IPS DF 6.9 (cell line): ENCODE results near the gene DYNLT3.

Experiments used
- DNase-seq: peaks from one replicate; pipeline ENCODE4 v3.0.0-alpha.2; 2013; ENCODE audit warnings: low read depth, low spot score
- H3K27ac ChIP-seq: one replicate; pipeline ENCODE4 v1.5.1; 2013; ENCODE audit warnings: low read length, control low read depth
- H3K27me3 ChIP-seq: 2 replicates; pipeline ENCODE4 v1.6.1; 2013; ENCODE audit warnings: mild to moderate bottlenecking, low read length; ENCODE audit not compliant: control insufficient read depth, insufficient read depth
- H3K36me3 ChIP-seq: 2 replicates; pipeline ENCODE4 v1.6.1; 2013; ENCODE audit warnings: low read length; ENCODE audit not compliant: control insufficient read depth, insufficient read depth
- H3K4me1 ChIP-seq: 2 replicates; pipeline ENCODE4 v1.6.1; 2013; ENCODE audit warnings: low read length; ENCODE audit not compliant: control insufficient read depth, insufficient read depth
- H3K4me3 ChIP-seq: 2 replicates; pipeline ENCODE4 v1.5.1; 2013; ENCODE audit warnings: mild to moderate bottlenecking, low read length
- H3K9me3 ChIP-seq: 2 replicates; pipeline ENCODE4 v1.6.1; 2013; ENCODE audit warnings: low read length, inconsistent platforms; ENCODE audit not compliant: control insufficient read depth, insufficient read depth
- whole genome bisulfite sequencing: extraction: QIAGEN DNeasy Blood & Tissue Kit; methylation state at CpG from one replicate; pipeline ENCODE4 v1.1.7; 2013; ENCODE audit warnings: mixed read lengths, missing lambda C conversion rate; ENCODE audit not compliant: insufficient read length, insufficient coverage; 5-methylcytosine and 5-hydroxymethylcytosine counted together

DYNLT3 gene

DNA sequence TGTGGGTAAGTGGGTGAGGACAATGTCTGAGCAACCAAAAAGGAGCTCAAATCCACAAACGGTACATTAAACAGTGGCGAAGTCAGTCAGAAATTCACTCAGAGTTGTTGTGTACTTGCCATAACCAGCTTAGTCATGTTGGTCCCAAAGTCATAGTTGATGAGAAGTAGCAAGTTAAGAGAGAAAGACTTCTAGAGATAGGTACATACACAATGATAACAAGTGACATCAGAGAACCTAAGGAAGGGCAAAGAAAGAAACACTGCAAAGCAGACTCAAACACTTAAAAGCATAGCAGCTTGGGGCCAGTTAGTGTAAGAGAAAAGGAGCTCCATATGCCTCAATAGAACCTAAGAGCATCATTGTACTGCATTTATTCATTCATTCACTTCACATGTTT, 30.2 kb downstream of the DYNLT3 start:
- no CpG with 5 or more reads among the region's 2 CpGs for WGBS
- Histone ChIP-seq H3K4me1 (no peaks in the 10 kb centered on the region), H3K4me3 (no peak overlapping the region), H3K36me3 (no peaks in the 10 kb centered on the region), H3K9me3 (no peaks in the 10 kb centered on the region), H3K27me3 (no peaks in the 10 kb centered on the region), H3K27ac (no peak overlapping the region)
- no peak for DNase-seq

GRCh38 chrX:37816766-37817165, 30.6 kb downstream of the DYNLT3 start:
- no peak for DNase-seq
- H3K27ac ChIP-seq: no peak overlapping the region
- H3K27me3 ChIP-seq: no peaks in the 10 kb centered on the region
- H3K36me3 ChIP-seq: no peaks in the 10 kb centered on the region
- H3K4me3 ChIP-seq: no peak overlapping the region
- no peaks in the 10 kb centered on the region for H3K9me3 ChIP-seq
- no CpG with 5 or more reads among the region's 4 CpGs for WGBS
- no peaks in the 10 kb centered on the region for H3K4me1 ChIP-seq

DNA sequence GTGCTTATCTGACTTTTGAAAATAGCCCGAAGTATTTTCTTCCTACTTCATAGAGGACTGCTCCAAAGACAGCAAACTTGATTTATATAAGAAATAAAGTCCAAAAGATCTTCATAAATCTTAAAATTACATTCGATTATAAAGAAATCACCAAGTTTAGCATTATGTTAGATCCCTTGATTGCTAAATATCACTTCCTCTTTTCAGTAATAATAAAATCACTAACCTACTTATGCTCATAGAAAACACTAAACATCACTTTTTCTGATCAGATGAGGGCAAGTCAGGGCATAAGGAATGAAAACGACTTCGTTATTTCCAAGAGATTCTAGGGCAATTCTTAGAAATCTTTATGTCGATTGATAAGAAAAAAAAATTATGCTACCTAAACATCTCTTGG, 32.0 kb downstream of the DYNLT3 start:
- no CpG with 5 or more reads among the region's 5 CpGs for WGBS
- no peaks in the 10 kb centered on the region for H3K27me3 ChIP-seq
- DNase-seq: no peak
- no peaks in the 10 kb centered on the region for H3K9me3 ChIP-seq
- H3K4me1 ChIP-seq: no peaks in the 10 kb centered on the region
- no peaks in the 10 kb centered on the region for H3K36me3 ChIP-seq
- H3K4me3 ChIP-seq: no peak overlapping the region
- no peak overlapping the region for H3K27ac ChIP-seq

- no peaks in the 10 kb centered on the region for H3K9me3 ChIP-seq
- H3K4me3 ChIP-seq: no peak overlapping the region
- no peaks in the 10 kb centered on the region for H3K36me3 ChIP-seq
- H3K27ac ChIP-seq: no peak overlapping the region
- no peaks in the 10 kb centered on the region for H3K27me3 ChIP-seq
- no peaks in the 10 kb centered on the region for H3K4me1 ChIP-seq
- no CpG with 5 or more reads among the region's 4 CpGs for WGBS
- DNase-seq: no peak
Measured at GRCh38 chrX:37813570-37813969, 33.8 kb downstream of the DYNLT3 start.

DNA sequence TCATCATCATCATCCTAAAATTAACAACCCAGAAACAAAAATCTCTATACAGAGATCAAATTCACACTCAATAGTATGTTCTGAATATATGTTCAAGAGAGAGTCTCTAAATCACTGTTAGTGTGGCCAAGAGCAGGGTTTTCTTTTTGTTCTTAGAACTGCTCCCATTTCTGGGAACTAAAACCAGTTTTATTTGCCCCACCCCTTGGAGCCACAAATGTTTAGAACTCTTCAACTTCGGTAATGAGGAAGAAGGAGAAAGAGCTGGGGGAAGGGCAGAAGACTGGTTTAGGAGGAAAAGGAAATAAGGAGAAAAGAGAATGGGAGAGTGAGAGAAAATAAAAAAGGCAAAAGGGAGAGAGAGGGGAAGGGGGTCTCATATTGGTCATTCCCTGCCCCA, 35.3 kb downstream of the DYNLT3 start:
- Histone ChIP-seq H3K4me3 (no peak overlapping the region), H3K27ac (no peak overlapping the region), H3K4me1 (no peaks in the 10 kb centered on the region), H3K27me3 (no peaks in the 10 kb centered on the region), H3K36me3 (no peaks in the 10 kb centered on the region), H3K9me3 (no peaks in the 10 kb centered on the region)
- WGBS: no CpG with 5 or more reads among the region's 1 CpG
- no peak for DNase-seq

DNA sequence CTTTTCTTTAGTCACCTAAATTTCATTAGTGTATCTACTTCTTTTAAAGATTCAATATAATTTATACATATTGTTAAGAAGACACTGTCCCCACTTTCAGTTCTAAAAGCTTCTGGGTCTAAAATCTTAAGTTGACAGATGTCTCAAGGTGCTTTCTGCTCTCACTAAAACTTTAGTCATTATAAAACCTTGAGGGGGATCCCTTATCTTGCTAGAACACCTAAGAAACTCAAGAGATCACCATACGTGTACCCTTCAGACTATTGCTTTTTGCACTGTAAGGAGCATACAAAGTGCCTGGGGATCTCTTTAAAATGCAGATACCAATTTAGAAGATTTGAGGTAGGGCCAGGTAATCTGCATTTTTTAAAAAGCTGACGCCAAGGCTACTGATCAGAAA, 37.4 kb downstream of the DYNLT3 start:
- no CpG with 5 or more reads among the region's 2 CpGs for WGBS
- no peak overlapping the region for H3K4me3 ChIP-seq
- no peaks in the 10 kb centered on the region for H3K4me1 ChIP-seq
- H3K36me3 ChIP-seq: no peaks in the 10 kb centered on the region
- DNase-seq: no peak
- no peak overlapping the region for H3K27ac ChIP-seq
- H3K27me3 ChIP-seq: no peaks in the 10 kb centered on the region
- H3K9me3 ChIP-seq: no peaks in the 10 kb centered on the region

- Histone ChIP-seq H3K36me3 (no peaks in the 10 kb centered on the region), H3K27me3 (no peaks in the 10 kb centered on the region), H3K4me3 (no peak overlapping the region), H3K9me3 (no peaks in the 10 kb centered on the region), H3K4me1 (no peaks in the 10 kb centered on the region), H3K27ac (no peak overlapping the region)
- DNase-seq: no peak
- no CpG with 5 or more reads among the region's 2 CpGs for WGBS
Measured at GRCh38 chrX:37803057-37803456, 44.3 kb downstream of the DYNLT3 start.

DNA sequence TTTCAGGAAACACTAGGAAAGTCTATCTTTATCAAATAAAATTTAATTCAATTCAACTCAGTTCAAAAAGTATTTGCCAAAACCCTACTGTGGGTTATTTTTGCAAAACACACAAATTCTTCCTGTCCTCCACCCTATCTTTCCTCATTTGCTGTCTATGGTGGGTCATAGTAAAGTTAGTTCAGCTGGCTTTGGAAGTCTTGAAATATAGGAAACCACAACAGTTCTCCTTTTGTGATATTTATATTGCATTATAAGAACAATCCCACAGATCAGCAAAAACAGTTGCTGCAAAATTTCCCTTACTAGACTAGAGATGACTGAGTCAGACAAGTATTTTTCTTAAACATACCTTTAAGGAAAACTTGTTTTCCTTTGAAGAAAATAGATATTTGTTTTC, 45.3 kb downstream of the DYNLT3 start:
- no peak overlapping the region for H3K4me3 ChIP-seq
- H3K27me3 ChIP-seq: no peaks in the 10 kb centered on the region
- no peaks in the 10 kb centered on the region for H3K9me3 ChIP-seq
- DNase-seq: no peak
- no peaks in the 10 kb centered on the region for H3K4me1 ChIP-seq
- no peaks in the 10 kb centered on the region for H3K36me3 ChIP-seq
- H3K27ac ChIP-seq: no peak overlapping the region

DNA sequence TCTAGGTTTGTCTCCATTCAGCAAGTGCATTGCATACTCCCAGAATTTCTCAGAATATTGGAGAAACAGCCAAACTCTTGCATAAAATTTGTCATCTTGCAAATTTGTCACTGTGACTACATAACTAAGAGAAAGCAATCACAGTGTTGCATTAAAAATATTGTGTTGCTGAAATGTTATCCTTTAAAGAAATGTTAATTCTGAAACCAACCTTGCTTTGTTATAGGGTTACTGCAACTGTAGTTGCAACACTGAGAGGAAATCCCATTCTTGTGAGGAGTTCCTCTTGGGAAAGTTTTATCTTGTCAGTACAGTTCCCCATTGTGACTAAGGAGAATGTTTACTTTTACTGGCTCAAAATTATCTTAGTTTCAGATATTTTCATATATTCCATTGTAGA, 46.7 kb downstream of the DYNLT3 start:
- Histone ChIP-seq H3K4me1 (no peaks in the 10 kb centered on the region), H3K4me3 (no peak overlapping the region), H3K9me3 (no peaks in the 10 kb centered on the region), H3K36me3 (no peaks in the 10 kb centered on the region), H3K27ac (no peak overlapping the region), H3K27me3 (no peaks in the 10 kb centered on the region)
- no peak for DNase-seq

- Histone ChIP-seq H3K27me3 (no peaks in the 10 kb centered on the region), H3K36me3 (no peaks in the 10 kb centered on the region), H3K4me1 (no peaks in the 10 kb centered on the region), H3K27ac (no peak overlapping the region), H3K9me3 (no peaks in the 10 kb centered on the region), H3K4me3 (no peak overlapping the region)
- DNase-seq: no peak
- no CpG with 5 or more reads among the region's 2 CpGs for WGBS
Measured at GRCh38 chrX:37799936-37800335, 47.4 kb downstream of the DYNLT3 start.

- Histone ChIP-seq H3K27ac (no peak overlapping the region), H3K4me3 (no peak overlapping the region), H3K9me3 (no peaks in the 10 kb centered on the region)
Measured at GRCh38 chrX:37796805-37797204, 50.6 kb downstream of the DYNLT3 start.

GRCh38 chrX:37796310-37796709, 51.1 kb downstream of the DYNLT3 start:
- H3K4me1 ChIP-seq: no peaks in the 10 kb centered on the region
- DNase-seq: no peak
- H3K9me3 ChIP-seq: no peaks in the 10 kb centered on the region
- H3K36me3 ChIP-seq: no peaks in the 10 kb centered on the region
- no peak overlapping the region for H3K4me3 ChIP-seq
- no peaks in the 10 kb centered on the region for H3K27me3 ChIP-seq
- no peak overlapping the region for H3K27ac ChIP-seq

More at GRCh38 chrX:37796805-37797204, 50.6 kb downstream of the DYNLT3 start:
- no peaks in the 10 kb centered on the region for H3K27me3 ChIP-seq
- no peaks in the 10 kb centered on the region for H3K4me1 ChIP-seq
- no peaks in the 10 kb centered on the region for H3K36me3 ChIP-seq
- no peak for DNase-seq
